ENCODE results near the gene B9D2. TPM values are rescaled to one million over a fixed set of nuclear protein-coding genes. Genes with fewer than 3 reads are reported as not detected.

The B9D2 gene
- total and polyA plus RNA-seq, 2 of the 4 experiments (the other 2 are of a cell fraction), result 6.1 to 9.7 TPM

GRCh38 chr19:41330946-41331678, 32.8 kb downstream of the B9D2 start:
- intact Hi-C loops (cut with micrococcal nuclease) (no loop called here), dilution Hi-C loops (cut with HindIII; ENCODE audit: low sequenced_read_pairs, unreplicated experiment) (no loop called here), in situ Hi-C loops (cut with MboI; ENCODE audit: low sequenced_read_pairs) (no loop called here)
- Histone ChIP-seq H2BK15ac (ENCODE audit: low read depth, low read length) (no peak overlapping the region), H3K4me2 (ENCODE audit: low read depth, low read length) (no peak overlapping the region), H2AK5ac (ENCODE audit: low read depth, low read length) (no peak overlapping the region), H2BK120ac (ENCODE audit: low read depth, low read length) (no peak overlapping the region), H2BK20ac (ENCODE audit: low read depth, low read length) (no peak overlapping the region), H2BK5ac (ENCODE audit: low read depth, low read length, poor library complexity, severe bottlenecking) (no peak overlapping the region), H3K79me1 (ENCODE audit: low read depth in 1 of 2, low read length in 2 of 2) (peaks cover 22 to 55% of the 10 kb centered on the region in 2 experiments), H3K14ac (replicated peaks; ENCODE audit: low read depth, low read length) (no peak overlapping the region), H2AFZ (replicated peaks; ENCODE audit: low read length, poor library complexity) (no peak overlapping the region), H3K9me3 (ENCODE audit: control insufficient read depth, insufficient read depth, low read length) (no peaks in the 10 kb centered on the region), H3K4me1 (ENCODE audit: control insufficient read depth, insufficient read depth, low read length) (peaks cover 23% of the 10 kb centered on the region), H3K4ac (ENCODE audit: low read depth, low read length) (no peak overlapping the region), H3K4me3 (ENCODE audit: insufficient read depth, low read depth, low read length) (no peak overlapping the region), H4K91ac (ENCODE audit: insufficient read depth, low read depth, low read length) (no peak overlapping the region), H3K23ac (ENCODE audit: low read depth, low read length) (no peak overlapping the region), H4K5ac (ENCODE audit: low read depth, low read length) (no peak overlapping the region), H3K27me3 (ENCODE audit: control insufficient read depth, insufficient read depth, low read length) (no peaks in the 10 kb centered on the region), H3K9me1 (ENCODE audit: insufficient read depth, low read length) (peaks cover 18% of the 10 kb centered on the region), H3K27ac (ENCODE audit: insufficient read depth, low read length) (no peak overlapping the region), H3K56ac (ENCODE audit: extremely low read depth, insufficient read depth, low read length) (no peak overlapping the region), H3K9ac (ENCODE audit: low read depth, low read length) (no peak overlapping the region), H3K36me3 (ENCODE audit: control insufficient read depth, insufficient read depth, low read length) (peaks cover 47% of the 10 kb centered on the region), H4K8ac (ENCODE audit: low read depth in 2 of 2, low read length in 2 of 2) (no peak overlapping the region), H2AK9ac (replicated peaks; ENCODE audit: low read depth, low read length, poor library complexity) (no peak overlapping the region), H3K18ac (ENCODE audit: low read depth, low read length) (no peak overlapping the region), H4K20me1 (ENCODE audit: insufficient read depth, low read length) (peaks cover 22% of the 10 kb centered on the region)
- ChIA-PET CTCF (no interaction called here), POLR2A (ENCODE audit: unreplicated experiment) (interaction anchor here (0.6 kb wide), 1 partner anchor 37 kb away, joined by 4 read pairs; no protein-coding TSS in a partner anchor)
- 50 to 100% methylated on average over 3 to 10 of the region's 47 CpGs for WGBS, 2 experiments (ENCODE audit: extremely low coverage in 2 of 2, insufficient read length in 1 of 2)
- no TSS peak for BruUV-seq (replicated peaks)
- no peak for TF ChIP-seq USF2 (IDR thresholded peaks at IDR 0.05; ENCODE audit: low read depth, low read length)
- no peak for TF ChIP-seq RAD21 (IDR thresholded peaks at IDR 0.05; ENCODE audit: low read length)
- TF ChIP-seq POLR2A (IDR thresholded peaks at IDR 0.05; ENCODE audit: low read depth, low read length), result no peak
- TF ChIP-seq RFX5 (IDR thresholded peaks at IDR 0.05; ENCODE audit: low read depth, low read length), result no peak
- no peak for TF ChIP-seq SMC3 (IDR thresholded peaks at IDR 0.05; ENCODE audit: low read depth, low read length)
- no peak for TF ChIP-seq MXI1 (IDR thresholded peaks at IDR 0.05; ENCODE audit: borderline replicate concordance, low read depth, low read length)
- TF ChIP-seq MAFK (IDR thresholded peaks at IDR 0.05; ENCODE audit: low read depth, low read length), result no peak
- no peak for TF ChIP-seq MAZ (IDR thresholded peaks at IDR 0.05; ENCODE audit: borderline replicate concordance, low read depth, low read length)
- TF ChIP-seq BHLHE40 (IDR thresholded peaks at IDR 0.05; ENCODE audit: low read depth, low read length), result no peak
- TF ChIP-seq FOS (IDR thresholded peaks at IDR 0.05; ENCODE audit: low read depth, low read length), result no peak
- TF ChIP-seq RCOR1 (IDR thresholded peaks at IDR 0.05; ENCODE audit: insufficient replicate concordance, low read length), result no peak
- no peak for ATAC-seq (ENCODE audit: low read depth)
- no peak for DNase-seq

All from IMR-90 (cell line).